Bronchial epithelial cell (primary cell): Measurements from ENCODE around the gene PLOD3. TPM values are rescaled to one million over a fixed set of nuclear protein-coding genes. Genes with fewer than 3 reads are reported as not detected.

Source experiments
- DNase-seq: peaks from one replicate; pipeline ENCODE4 v3.0.0-alpha.2; 2010; ENCODE audit warnings: low read depth
- FAIRE-seq: peaks from 2 replicates; lab custom pipeline; 2011; peaks lifted over from hg19 to GRCh38; lab: Jason Lieb, UNC
- H3K27me3 ChIP-seq: 2 replicates; pipeline ENCODE4 v1.5.1; 2011; ENCODE audit warnings: low read length; ENCODE audit not compliant: control insufficient read depth, insufficient read depth
- H3K36me3 ChIP-seq: 2 replicates; pipeline ENCODE4 v1.5.1; 2011; ENCODE audit warnings: low read length; ENCODE audit not compliant: control insufficient read depth, insufficient read depth
- H3K4me3 ChIP-seq: 2 replicates; pipeline ENCODE4 v1.5.1; 2011; ENCODE audit warnings: mild to moderate bottlenecking, low read depth, low read length, control low read depth
- CTCF ChIP-seq: IDR thresholded peaks from 2 replicates; pipeline ENCODE4 v1.5.1; 2011; ENCODE audit warnings: mild to moderate bottlenecking, moderate library complexity, low read length, control low read depth, inconsistent platforms; ENCODE audit not compliant: insufficient read depth, severe bottlenecking
- total RNA-seq: library from RNA; depleted of rRNA; stranded (reverse); fragments of >200 nt; gene quantifications from 2 replicates; pipeline ENCODE4 v1.2.1, GENCODE V29; 2014

The PLOD3 gene
- total RNA-seq, 1 donor from 2014 or later, result 27.9 TPM

DNA sequence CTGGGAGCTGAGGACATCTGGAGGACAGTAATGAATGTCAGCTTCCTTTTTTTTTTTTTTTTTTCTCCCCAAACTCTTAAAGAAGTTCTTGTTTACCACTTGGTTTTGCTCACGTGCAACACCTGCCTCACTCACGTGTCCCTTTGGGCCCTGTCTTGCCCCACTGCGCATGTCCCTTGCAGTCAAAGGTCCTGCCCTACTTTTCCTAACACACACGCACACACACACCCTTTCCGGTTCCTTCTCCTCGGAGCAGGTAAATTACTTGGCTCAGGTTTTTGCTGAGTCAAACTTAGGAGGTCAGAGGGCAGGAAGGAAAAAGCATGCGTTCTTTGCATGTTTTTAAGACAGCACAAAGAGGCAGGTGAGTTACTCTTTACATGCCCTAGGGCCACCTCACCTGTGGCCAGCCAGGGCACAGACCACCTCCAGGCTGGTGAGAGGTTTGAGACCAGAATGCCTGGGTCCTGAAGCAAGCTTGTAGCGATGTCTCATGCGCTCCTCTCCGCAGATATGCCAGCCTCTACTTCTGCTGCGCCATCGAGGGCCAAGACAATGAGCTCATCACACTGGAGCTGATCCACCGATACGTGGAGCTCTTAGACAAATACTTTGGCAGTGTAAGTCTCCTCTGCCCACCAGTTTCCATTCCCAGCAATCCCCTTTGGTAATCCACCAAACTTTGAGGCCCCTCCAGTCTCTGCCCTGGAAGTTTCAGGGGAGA, 60.4 kb downstream of the PLOD3 start:
- Histone ChIP-seq H3K27me3 (no peaks in the 10 kb centered on the region), H3K36me3 (peaks cover 26% of the 10 kb centered on the region), H3K4me3 (no peak overlapping the region)
- no peak for TF ChIP-seq CTCF
- FAIRE-seq, result no peak
- peak; percentile 31 for DNase-seq

- H3K36me3 ChIP-seq, result peaks cover 26% of the 10 kb centered on the region
- no peaks in the 10 kb centered on the region for H3K27me3 ChIP-seq
- no peak for FAIRE-seq
- H3K4me3 ChIP-seq, result no peak overlapping the region
- peak; percentile 9 for TF ChIP-seq CTCF
- no peak for DNase-seq
Measured at GRCh38 chr7:101156277-101156676, 61.1 kb downstream of the PLOD3 start.

Other genes starting within 250 kb of the PLOD3 start
- under 0.01 TPM in 2 replicates for gene MUC12, start 248.0 kb downstream of the PLOD3 start, total RNA-seq
- gene MUC17, start 197.5 kb downstream of the PLOD3 start, total RNA-seq, result not detected in 2 replicates
- 6.6 and 12.5 TPM in 2 replicates for gene TRIM56, start 132.1 kb downstream of the PLOD3 start, total RNA-seq
- 20.6 and 54.2 TPM in 2 replicates for gene SERPINE1, start 90.5 kb downstream of the PLOD3 start, total RNA-seq
- gene AP1S1, start 63.1 kb downstream of the PLOD3 start, total RNA-seq, result 176 and 192 TPM in 2 replicates
- not detected in 2 replicates for gene VGF, start 52.0 kb downstream of the PLOD3 start, total RNA-seq
- not detected in 2 replicates for gene NAT16, start 37.3 kb downstream of the PLOD3 start, total RNA-seq
- gene MOGAT3, start 16.5 kb downstream of the PLOD3 start, total RNA-seq, result not detected in 2 replicates
- 66.9 and 72.7 TPM in 2 replicates for gene ZNHIT1, start 584 bp upstream of the PLOD3 start, total RNA-seq
- gene CLDN15, start 20.2 kb upstream of the PLOD3 start, total RNA-seq, result 2.1 and 2.9 TPM in 2 replicates
- 209 and 272 TPM in 2 replicates for gene FIS1, start 27.5 kb upstream of the PLOD3 start, total RNA-seq
- 6.3 and 12.0 TPM in 2 replicates for gene IFT22, start 104.2 kb upstream of the PLOD3 start, total RNA-seq
- not detected in 2 replicates for gene COL26A1, start 145.3 kb upstream of the PLOD3 start, total RNA-seq